WERI-Rb-1 (cell line): ENCODE results near the gene CCDC80.
A peak's percentile ranks its signal among the peaks of the same experiment; 100 is the strongest.

Experiments
- DNase-seq: peaks from one replicate; pipeline ENCODE4 v3.0.0-alpha.2; 2020
- H3K27ac ChIP-seq: fragments of 250-450 bp; sonication (Bioruptor Pico); 2 replicates; pipeline ENCODE4 v1.5.1; 2020; ENCODE audit warnings: mild to moderate bottlenecking, moderate library complexity
- H3K27me3 ChIP-seq: fragments of 250-450 bp; sonication (Bioruptor Pico); 2 replicates; pipeline ENCODE4 v1.5.1; 2021; ENCODE audit warnings: mild to moderate bottlenecking, low read depth, moderate library complexity; ENCODE audit not compliant: insufficient read depth, severe bottlenecking
- H3K36me3 ChIP-seq: fragments of 250-450 bp; sonication (Bioruptor Pico); 2 replicates; pipeline ENCODE4 v1.5.1; 2020; ENCODE audit warnings: mild to moderate bottlenecking, moderate library complexity
- H3K4me3 ChIP-seq: 2 replicates; pipeline ENCODE4 v1.5.1; 2011; ENCODE audit warnings: low read depth, mild to moderate bottlenecking, control low read depth, low read length
- H3K9me3 ChIP-seq: fragments of 250-450 bp; sonication (Bioruptor Pico); 2 replicates; pipeline ENCODE4 v1.5.1; 2021; ENCODE audit warnings: mild to moderate bottlenecking, moderate library complexity; ENCODE audit not compliant: severe bottlenecking
- CTCF ChIP-seq: IDR thresholded peaks from 2 replicates; pipeline ENCODE4 v1.5.1; 2011; ENCODE audit warnings: low read depth, mild to moderate bottlenecking, control low read depth, inconsistent platforms, low read length

Gene CCDC80

GRCh38 chr3:112649478-112649735 is 8.5 kb upstream of the CCDC80 start:
- H3K27me3 ChIP-seq, result peaks cover 59% of the 10 kb centered on the region
- DNase-seq, result no peak
- no peaks in the 10 kb centered on the region for H3K36me3 ChIP-seq
- H3K4me3 ChIP-seq, result no peak overlapping the region
- TF ChIP-seq CTCF, result no peak
- H3K9me3 ChIP-seq, result no peaks in the 10 kb centered on the region
- H3K27ac ChIP-seq, result no peak overlapping the region

DNA sequence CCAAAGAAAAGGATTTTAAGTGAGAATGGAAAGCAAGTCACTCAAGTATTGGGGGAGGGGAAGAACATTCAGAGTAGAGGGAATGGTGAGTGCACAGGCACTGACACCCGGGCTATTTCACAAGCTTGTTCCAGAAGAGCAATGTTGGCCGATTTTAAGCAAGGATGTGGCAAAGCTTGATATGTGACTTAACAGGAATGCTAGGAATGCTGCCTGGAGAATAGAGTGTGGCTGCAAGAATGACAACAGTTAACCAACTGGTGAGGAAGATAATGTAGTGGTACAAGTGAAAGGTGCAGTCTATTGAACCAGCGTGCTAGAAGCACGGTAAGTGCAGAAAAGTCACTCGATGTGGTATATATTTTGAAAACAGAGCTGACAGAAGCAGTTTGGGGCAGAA is 6.2 kb upstream of the CCDC80 start:
- Histone ChIP-seq H3K27ac (no peak overlapping the region), H3K36me3 (no peaks in the 10 kb centered on the region), H3K27me3 (peaks cover 61% of the 10 kb centered on the region), H3K4me3 (no peak overlapping the region), H3K9me3 (no peaks in the 10 kb centered on the region)
- DNase-seq, result no peak
- TF ChIP-seq CTCF, result no peak

DNA sequence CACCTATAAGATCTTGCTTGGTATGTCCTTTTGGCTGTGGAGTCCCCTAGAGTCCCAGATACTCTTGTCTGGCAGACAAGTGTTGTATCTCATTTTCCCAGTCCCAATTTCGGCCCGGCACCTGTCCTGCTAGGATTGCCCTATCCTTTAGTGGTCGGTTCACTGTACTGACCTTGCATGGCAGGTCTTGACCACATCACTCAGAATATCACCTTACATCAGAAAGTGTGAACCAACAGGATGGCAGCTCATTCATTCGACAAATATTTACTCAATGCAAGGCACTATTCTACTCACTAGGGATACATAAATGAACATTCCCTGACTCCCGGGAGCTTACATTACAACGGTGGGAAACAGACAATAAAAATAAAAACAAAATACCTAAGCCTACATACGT is 5.7 kb upstream of the CCDC80 start:
- H3K4me3 ChIP-seq, result no peak overlapping the region
- H3K9me3 ChIP-seq, result no peaks in the 10 kb centered on the region
- DNase-seq, result no peak
- no peaks in the 10 kb centered on the region for H3K36me3 ChIP-seq
- H3K27me3 ChIP-seq, result peaks cover 62% of the 10 kb centered on the region
- H3K27ac ChIP-seq, result no peak overlapping the region
- TF ChIP-seq CTCF, result no peak

DNA sequence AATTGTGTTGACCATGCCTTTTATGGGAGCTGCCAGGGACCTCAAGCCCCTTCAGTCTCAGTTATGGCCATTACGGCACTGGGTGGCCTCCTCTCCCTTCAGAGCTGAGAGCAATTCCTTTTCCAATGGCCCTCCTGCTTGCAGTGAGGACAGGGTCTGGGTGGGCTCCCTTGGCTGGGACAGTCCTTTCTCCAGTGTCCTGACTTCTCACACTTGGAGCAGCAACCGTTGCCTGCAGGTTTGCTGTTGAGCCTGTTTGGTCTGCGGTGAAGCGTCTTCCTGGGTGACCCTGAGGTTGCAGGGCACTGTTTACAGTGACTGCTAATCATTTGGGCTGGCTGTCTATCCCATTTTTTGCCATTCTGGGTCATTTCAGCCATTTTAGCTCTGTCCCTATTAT is 3.5 kb upstream of the CCDC80 start:
- Histone ChIP-seq H3K4me3 (no peak overlapping the region), H3K9me3 (no peaks in the 10 kb centered on the region), H3K27me3 (peaks cover 73% of the 10 kb centered on the region), H3K27ac (no peak overlapping the region), H3K36me3 (no peaks in the 10 kb centered on the region)
- DNase-seq, result no peak
- no peak for TF ChIP-seq CTCF

DNA sequence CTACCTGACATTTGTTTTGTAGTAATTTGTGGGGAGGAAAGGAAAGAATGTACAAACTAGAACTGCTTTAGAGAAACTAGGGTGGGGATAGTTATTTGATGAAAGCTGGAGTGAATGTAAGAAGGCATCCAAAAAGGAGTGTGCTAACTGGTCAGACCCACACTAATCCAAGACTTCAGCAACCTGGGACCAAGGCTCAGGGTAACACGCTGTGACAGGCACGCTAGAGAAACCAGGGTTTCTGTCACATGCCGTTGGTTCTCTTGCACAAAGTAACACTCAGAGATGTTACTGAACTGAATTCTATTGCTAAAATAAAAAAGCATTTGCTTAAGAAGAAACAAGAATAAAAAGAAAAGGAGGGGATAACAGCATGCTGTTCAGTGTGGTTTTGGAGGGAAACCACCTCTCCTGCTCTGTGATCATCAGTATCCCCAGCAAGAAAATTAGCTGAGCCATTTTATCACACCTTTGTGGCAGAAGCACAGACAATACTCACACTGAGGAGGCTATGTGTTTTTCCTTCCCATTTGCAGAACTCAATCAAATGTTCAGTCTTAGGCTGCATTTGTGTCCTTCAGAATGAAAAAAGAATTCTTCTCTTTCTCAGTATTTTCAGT is 2.8 kb upstream of the CCDC80 start:
- no peaks in the 10 kb centered on the region for H3K36me3 ChIP-seq
- no peaks in the 10 kb centered on the region for H3K9me3 ChIP-seq
- no peak overlapping the region for H3K4me3 ChIP-seq
- DNase-seq, result no peak
- peaks cover 70% of the 10 kb centered on the region for H3K27me3 ChIP-seq
- no peak for TF ChIP-seq CTCF
- H3K27ac ChIP-seq, result no peak overlapping the region

DNA sequence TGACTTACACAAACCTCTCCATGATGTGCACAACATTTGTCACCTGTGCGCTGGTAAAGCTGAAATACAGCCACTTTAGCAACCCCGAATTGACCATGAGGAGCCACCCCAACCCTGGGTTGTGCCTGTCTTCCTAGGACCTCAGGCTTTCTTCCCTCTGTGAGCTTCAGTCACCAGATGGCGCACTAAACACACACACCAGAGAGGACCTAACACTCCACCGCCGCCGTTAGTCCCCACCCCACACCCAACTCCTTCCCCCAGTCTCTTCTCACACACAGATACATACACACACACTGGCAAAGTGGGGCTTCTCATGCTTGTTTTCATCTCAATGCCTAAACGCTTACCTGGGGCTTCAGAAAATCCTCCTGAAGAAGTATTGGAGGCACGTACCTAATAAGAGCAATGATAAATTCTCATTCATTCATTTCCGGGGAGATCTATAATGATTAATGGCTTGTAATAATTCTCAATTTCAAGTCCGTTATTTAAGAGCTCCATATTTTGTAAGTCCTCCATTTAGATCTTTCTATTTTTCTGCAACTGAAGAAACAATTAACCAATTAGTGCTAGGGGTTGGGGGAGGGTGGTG is 2.1 kb upstream of the CCDC80 start:
- no peaks in the 10 kb centered on the region for H3K9me3 ChIP-seq
- peak; percentile 86 for TF ChIP-seq CTCF
- H3K4me3 ChIP-seq, result no peak overlapping the region
- peak; percentile 82 for DNase-seq
- H3K27me3 ChIP-seq, result peaks cover 63% of the 10 kb centered on the region
- no peak overlapping the region for H3K27ac ChIP-seq
- H3K36me3 ChIP-seq, result no peaks in the 10 kb centered on the region
